Peyer's patch (tissue), 4 donors: ENCODE measurements around the gene CALD1.

ENCODE experiments used
- POLR2A ChIP-seq, 2 donors: fragments of 450-650 bp; IDR thresholded peaks; one replicate each; pipeline ENCODE4 v1.5.1; 2017; ENCODE audit warnings: antibody characterized with exemption in 2 of 2, mild to moderate bottlenecking in 2 of 2, moderate library complexity in 2 of 2
- TF ChIP-seq, protein P1 (sequence below), 6 experiments: fragments of 450-650 bp in 4 of 6; fragments of 200-600 bp in 2 of 6; sonication (generic) in 1 of 6; IDR thresholded peaks; one replicate each; pipeline ENCODE4 v1.5.1; 2017 to 2019; ENCODE audit warnings: antibody characterized with exemption in 6 of 6, mild to moderate bottlenecking in 3 of 6, moderate library complexity in 1 of 6

DNA sequence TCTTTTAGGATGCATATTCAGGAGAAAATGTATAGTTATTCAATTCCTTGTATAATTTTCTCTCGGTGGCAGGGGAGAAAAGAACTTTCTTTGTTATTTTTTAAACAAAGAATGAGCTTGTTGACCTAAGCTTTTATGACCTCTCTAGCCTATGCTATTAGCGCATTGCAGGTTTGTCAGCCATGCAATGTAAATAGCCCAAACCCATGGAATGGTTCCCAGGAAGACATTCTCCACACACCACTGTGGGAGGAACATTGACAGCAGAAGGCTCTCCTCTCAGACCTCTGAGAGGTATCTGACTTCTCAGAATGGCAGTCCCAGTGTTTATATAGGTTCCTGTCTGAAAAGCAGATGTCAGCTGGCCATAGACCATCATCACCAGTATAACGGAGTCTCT is 187.3 kb downstream of the CALD1 start:
- TF ChIP-seq, protein P1, sequence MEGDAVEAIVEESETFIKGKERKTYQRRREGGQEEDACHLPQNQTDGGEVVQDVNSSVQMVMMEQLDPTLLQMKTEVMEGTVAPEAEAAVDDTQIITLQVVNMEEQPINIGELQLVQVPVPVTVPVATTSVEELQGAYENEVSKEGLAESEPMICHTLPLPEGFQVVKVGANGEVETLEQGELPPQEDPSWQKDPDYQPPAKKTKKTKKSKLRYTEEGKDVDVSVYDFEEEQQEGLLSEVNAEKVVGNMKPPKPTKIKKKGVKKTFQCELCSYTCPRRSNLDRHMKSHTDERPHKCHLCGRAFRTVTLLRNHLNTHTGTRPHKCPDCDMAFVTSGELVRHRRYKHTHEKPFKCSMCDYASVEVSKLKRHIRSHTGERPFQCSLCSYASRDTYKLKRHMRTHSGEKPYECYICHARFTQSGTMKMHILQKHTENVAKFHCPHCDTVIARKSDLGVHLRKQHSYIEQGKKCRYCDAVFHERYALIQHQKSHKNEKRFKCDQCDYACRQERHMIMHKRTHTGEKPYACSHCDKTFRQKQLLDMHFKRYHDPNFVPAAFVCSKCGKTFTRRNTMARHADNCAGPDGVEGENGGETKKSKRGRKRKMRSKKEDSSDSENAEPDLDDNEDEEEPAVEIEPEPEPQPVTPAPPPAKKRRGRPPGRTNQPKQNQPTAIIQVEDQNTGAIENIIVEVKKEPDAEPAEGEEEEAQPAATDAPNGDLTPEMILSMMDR (IDR thresholded peaks at IDR 0.05), result no peak
- TF ChIP-seq POLR2A (IDR thresholded peaks at IDR 0.05), result no peak
